Right atrium auricular region (tissue), 2 donors: ENCODE results near the gene TLR6. TPM values are rescaled to one million over a fixed set of nuclear protein-coding genes. Genes with fewer than 3 reads are reported as not detected.

Experiments
- DNase-seq: peaks from one replicate; pipeline ENCODE4 v3.0.0-alpha.2; 2019; ENCODE audit warnings: low spot score
- H3K27ac ChIP-seq, 2 donors: fragments of 200-600 bp; sonication (generic); 1 replicate in 1 of 2; 2 replicates in 1 of 2; pipeline ENCODE4 v1.5.1; 2016 to 2019
- H3K27me3 ChIP-seq, 2 donors: fragments of 200-600 bp; sonication (generic); one replicate each; pipeline versions ENCODE4 v1.5.1 to v1.6.0; 2017 to 2019
- H3K36me3 ChIP-seq: fragments of 200-600 bp; sonication (generic); one replicate; pipeline ENCODE4 v1.5.1; 2016
- H3K4me1 ChIP-seq, 2 donors: fragments of 200-600 bp; sonication (generic); one replicate each; pipeline versions ENCODE4 v1.5.1 to v1.6.0; 2017 to 2019
- H3K4me3 ChIP-seq, 2 donors: fragments of 200-600 bp; sonication (generic); 1 replicate in 1 of 2; 2 replicates in 1 of 2; pipeline ENCODE4 v1.5.1; 2017 to 2019; ENCODE audit warnings: mild to moderate bottlenecking in 1 of 2, moderate library complexity in 1 of 2
- H3K9me3 ChIP-seq, 2 donors: fragments of 200-600 bp; sonication (generic); one replicate each; pipeline ENCODE4 v1.5.1; 2019
- CTCF ChIP-seq, 2 donors: fragments of 200-600 bp; sonication (generic); IDR thresholded peaks; one replicate each; pipeline ENCODE4 v1.5.1; 2019; ENCODE audit warnings: antibody characterized with exemption in 2 of 2
- total RNA-seq, 2 donors: library from RNA; depleted of rRNA; stranded (reverse); fragments of >200 nt; gene quantifications; one replicate each; pipeline ENCODE4 v1.1.0, GENCODE V29; 2016

The TLR6 gene
- total RNA-seq, 2 donors from 2014 or later, result 1.2 to 2.3 TPM

- Histone ChIP-seq H3K4me1 (peaks cover 0 to 5% of the 10 kb centered on the region in 2 donors), H3K36me3 (peaks cover 27% of the 10 kb centered on the region), H3K9me3 (peaks cover 0 to 16% of the 10 kb centered on the region in 2 donors), H3K27me3 (no peaks in the 10 kb centered on the region), H3K4me3 (no peak overlapping the region), H3K27ac (no peak overlapping the region)
- DNase-seq, result no peak
- TF ChIP-seq CTCF (IDR thresholded peaks at IDR 0.05), result no peak
These were observed 56.3 kb downstream of the TLR6 start for GRCh38 chr4:38800366-38800765.

- no peak for TF ChIP-seq CTCF (IDR thresholded peaks at IDR 0.05)
- DNase-seq, result no peak
- no peak overlapping the region for H3K27ac ChIP-seq
- H3K36me3 ChIP-seq, result peaks cover 21% of the 10 kb centered on the region
- no peak overlapping the region for H3K4me3 ChIP-seq
- H3K9me3 ChIP-seq, result peaks cover 0 to 16% of the 10 kb centered on the region in 2 donors
- no peaks in the 10 kb centered on the region for H3K4me1 ChIP-seq
- H3K27me3 ChIP-seq, result no peaks in the 10 kb centered on the region
These were observed 61.5 kb downstream of the TLR6 start for GRCh38 chr4:38795087-38795486.

GRCh38 chr4:38794051-38794450 is 62.6 kb downstream of the TLR6 start:
- DNase-seq, result no peak
- Histone ChIP-seq H3K4me3 (no peak overlapping the region), H3K27ac (no peak overlapping the region), H3K9me3 (peaks cover 0 to 12% of the 10 kb centered on the region in 2 donors), H3K27me3 (no peaks in the 10 kb centered on the region), H3K36me3 (peaks cover 12% of the 10 kb centered on the region), H3K4me1 (no peaks in the 10 kb centered on the region)
- TF ChIP-seq CTCF (IDR thresholded peaks at IDR 0.05), result no peak

- no peak for DNase-seq
- Histone ChIP-seq H3K4me3 (no peak overlapping the region), H3K9me3 (no peaks in the 10 kb centered on the region), H3K36me3 (no peaks in the 10 kb centered on the region), H3K27me3 (no peaks in the 10 kb centered on the region), H3K27ac (no peak overlapping the region), H3K4me1 (no peaks in the 10 kb centered on the region)
- no peak for TF ChIP-seq CTCF (IDR thresholded peaks at IDR 0.05)
These were observed 65.6 kb downstream of the TLR6 start for GRCh38 chr4:38791010-38791409.

GRCh38 chr4:38788317-38788716 is 68.3 kb downstream of the TLR6 start:
- no peaks in the 10 kb centered on the region for H3K4me1 ChIP-seq
- H3K36me3 ChIP-seq, result no peaks in the 10 kb centered on the region
- H3K9me3 ChIP-seq, result no peaks in the 10 kb centered on the region
- TF ChIP-seq CTCF (IDR thresholded peaks at IDR 0.05), result no peak
- H3K27ac ChIP-seq, result no peak overlapping the region
- DNase-seq, result no peak
- H3K4me3 ChIP-seq, result no peak overlapping the region
- no peaks in the 10 kb centered on the region for H3K27me3 ChIP-seq

- Histone ChIP-seq H3K9me3 (no peaks in the 10 kb centered on the region), H3K4me1 (no peaks in the 10 kb centered on the region), H3K36me3 (no peaks in the 10 kb centered on the region), H3K4me3 (no peak overlapping the region), H3K27me3 (no peaks in the 10 kb centered on the region), H3K27ac (no peak overlapping the region)
- no peak for TF ChIP-seq CTCF (IDR thresholded peaks at IDR 0.05)
- no peak for DNase-seq
These were observed 68.9 kb downstream of the TLR6 start for GRCh38 chr4:38787693-38788092.
